K562 (cell line): ENCODE measurements around the gene HMSD. TPM values are rescaled to one million over a fixed set of nuclear protein-coding genes. Genes with fewer than 3 reads are reported as not detected.

Source experiments
- ATAC-seq: fragments of 200-7000 bp; cut with Tn5 transposase; 3 replicates; pipeline ENCODE4 v1.9.1; 2020; ENCODE audit warnings: moderate library complexity
- BruUV-seq: library from RNA; stranded (reverse); fragments of 400-500 nt; replicated peaks from 2 replicates; lab custom pipeline; 2021; lab: Mats Ljungman, UMichigan
- CTCF ChIA-PET: fragments of 300-600 bp; formaldehyde crosslinking; extraction: SDS; loops from one replicate; lab custom pipeline; 2021; ENCODE audit warnings: low intra/inter-chr PET ratio; lab: Yijun Ruan, JAX
- POLR2A ChIA-PET: fragments of 300-600, 350-650 bp; sonication (Branson Sonifier 250); formaldehyde crosslinking; extraction: SDS; loops from one replicate; lab custom pipeline; 2021; ENCODE audit warnings: antibody characterized with exemption, inconsistent platforms; lab: Yijun Ruan, JAX
- DNase-seq, 4 experiments: peaks; one replicate each; pipeline versions ENCODE4 v3.0.0 to v3.0.0-alpha.2; 2011 to 2018; ENCODE audit warnings: low spot score in 3 of 4, mixed read lengths in 3 of 4; ENCODE audit errors: extremely low read depth in 1 of 4
- FAIRE-seq: peaks from 2 replicates; lab custom pipeline; 2011; peaks lifted over from hg19 to GRCh38; lab: Jason Lieb, UNC
- H2AFZ ChIP-seq: 2 replicates; pipeline ENCODE4 v1.6.0; 2011; ENCODE audit warnings: low read depth, low read length, control low read depth, inconsistent platforms
- H3K27ac ChIP-seq: fragments of 200-600 bp; 3 replicates; pipeline ENCODE4 v1.8.0; 2011; ENCODE audit warnings: low read depth, mild to moderate bottlenecking, control low read depth, inconsistent platforms, low read length, moderate library complexity, mixed read lengths; ENCODE audit errors: extremely low read depth
- H3K27me3 ChIP-seq, 2 experiments: fragments of 300-600 bp in 1 of 2; 2 replicates in 1 of 2; 3 replicates in 1 of 2; pipeline versions ENCODE4 v1.6.0 to v1.8.0; 2011; ENCODE audit warnings: inconsistent platforms in 2 of 2, low read length in 2 of 2, mild to moderate bottlenecking in 1 of 2, mixed read lengths in 1 of 2, moderate library complexity in 1 of 2; ENCODE audit not compliant: control insufficient read depth in 2 of 2, insufficient read depth in 2 of 2
- H3K36me3 ChIP-seq: fragments of 300-600 bp; 3 replicates; pipeline ENCODE4 v1.8.0; 2011; ENCODE audit warnings: mild to moderate bottlenecking, low read length, inconsistent platforms; ENCODE audit not compliant: control insufficient read depth, insufficient read depth
- H3K4me1 ChIP-seq, 2 experiments: fragments of 200-600 bp in 1 of 2; replicated peaks in 1 of 2; 2 replicates in 1 of 2; 3 replicates in 1 of 2; pipeline versions ENCODE4 v1.5.1 to v1.8.0; 2011; ENCODE audit warnings: inconsistent platforms in 2 of 2, low read length in 2 of 2, mild to moderate bottlenecking in 1 of 2, mixed read lengths in 1 of 2, moderate library complexity in 1 of 2; ENCODE audit not compliant: control insufficient read depth in 2 of 2, insufficient read depth in 2 of 2
- H3K4me2 ChIP-seq: 2 replicates; pipeline ENCODE4 v1.6.1; 2011; ENCODE audit warnings: low read length, control low read depth, inconsistent platforms, mixed read lengths; ENCODE audit not compliant: insufficient read depth
- H3K4me3 ChIP-seq: fragments of 200-600 bp; sonication (generic), shearing (Covaris generic); 2 replicates; pipeline ENCODE4 v1.5.1; 2016; ENCODE audit warnings: control low read depth, inconsistent platforms
- H3K79me2 ChIP-seq: fragments of 200-600 bp; 3 replicates; pipeline ENCODE4 v1.8.0; 2011; ENCODE audit warnings: low read length, inconsistent platforms; ENCODE audit not compliant: control insufficient read depth, insufficient read depth
- H3K9ac ChIP-seq, 2 experiments: 2 replicates each; pipeline versions ENCODE4 v1.6.0 to v1.6.1; 2011; ENCODE audit warnings: low read depth in 2 of 2, low read length in 2 of 2, control low read depth in 1 of 2, inconsistent platforms in 1 of 2, mild to moderate bottlenecking in 1 of 2, mixed read lengths in 1 of 2; ENCODE audit not compliant: insufficient read depth in 1 of 2
- H3K9me1 ChIP-seq: one replicate; pipeline ENCODE4 v1.6.0; 2011; ENCODE audit warnings: inconsistent platforms, mild to moderate bottlenecking, low read length, moderate library complexity; ENCODE audit not compliant: control insufficient read depth, insufficient read depth
- H3K9me3 ChIP-seq: replicated peaks from 2 replicates; pipeline ENCODE4 v1.5.1; 2011; ENCODE audit warnings: low read depth, low read length, inconsistent platforms; ENCODE audit not compliant: control insufficient read depth, insufficient read depth
- H4K20me1 ChIP-seq: replicated peaks from 2 replicates; pipeline ENCODE4 v1.6.1; 2011; ENCODE audit warnings: low read length, inconsistent platforms, mixed read lengths; ENCODE audit not compliant: control insufficient read depth, insufficient read depth
- DLX4 ChIP-seq: fragments of 250-450 bp; sonication (Bioruptor Pico); IDR thresholded peaks from 2 replicates; pipeline ENCODE4 v1.6.1; 2021; ENCODE audit warnings: mild to moderate bottlenecking
- ETV6 ChIP-seq, 3 experiments: fragments of 150-350 bp in 1 of 3; sonication (generic) in 1 of 3; formaldehyde crosslinking in 1 of 3; IDR thresholded peaks; 2 replicates each; pipeline versions ENCODE4 v1.6.1 to v1.8.0; 2014 to 2022; ENCODE audit warnings: borderline replicate concordance in 2 of 3, low read depth in 2 of 3, antibody characterized with exemption in 1 of 3, low read length in 1 of 3, mild to moderate bottlenecking in 1 of 3, missing genetic modification reagents in 1 of 3
- HDAC1 ChIP-seq, 2 experiments: fragments of 450-650 bp; IDR thresholded peaks; 2 replicates each; pipeline ENCODE4 v1.6.1; 2016 to 2017; ENCODE audit warnings: inconsistent platforms in 1 of 2, mild to moderate bottlenecking in 1 of 2, moderate library complexity in 1 of 2
- HLTF ChIP-seq: fragments of 450-650 bp; IDR thresholded peaks from 2 replicates; pipeline ENCODE4 v1.6.1; 2016
- MTA1 ChIP-seq: fragments of 450-650 bp; IDR thresholded peaks from 2 replicates; pipeline ENCODE4 v1.6.1; 2017; ENCODE audit warnings: borderline replicate concordance
- NCOA2 ChIP-seq, 2 experiments: fragments of 450-650 bp; IDR thresholded peaks; 2 replicates each; pipeline ENCODE4 v1.6.1; 2018; ENCODE audit warnings: mild to moderate bottlenecking in 2 of 2, moderate library complexity in 1 of 2; ENCODE audit not compliant: partially characterized antibody in 2 of 2
- NFRKB ChIP-seq: fragments of 450-650 bp; IDR thresholded peaks from 2 replicates; pipeline ENCODE4 v1.6.1; 2016; ENCODE audit warnings: low read depth
- NFXL1 ChIP-seq: fragments of 450-650 bp; formaldehyde crosslinking; IDR thresholded peaks from 2 replicates; pipeline ENCODE4 v1.4.0; 2021; ENCODE audit warnings: mild to moderate bottlenecking
- RHOXF2B ChIP-seq: fragments of 250-450 bp; sonication (Bioruptor Pico); conservative IDR thresholded peaks from 2 replicates; pipeline ENCODE4 v1.5.1; 2021
- SMAD3 ChIP-seq: fragments of 450-650 bp; formaldehyde crosslinking; conservative IDR thresholded peaks from 2 replicates; pipeline ENCODE4 v1.4.0; 2020; ENCODE audit warnings: mild to moderate bottlenecking
- SMAD4 ChIP-seq: fragments of 250-450 bp; sonication (Bioruptor Pico); conservative IDR thresholded peaks from 2 replicates; pipeline ENCODE4 v1.8.0; 2021; ENCODE audit warnings: inconsistent platforms, mild to moderate bottlenecking, moderate library complexity
- STAT5A ChIP-seq: IDR thresholded peaks from 2 replicates; pipeline ENCODE4 v1.6.1; 2012; ENCODE audit warnings: low read length, inconsistent platforms, borderline replicate concordance
- TEAD4 ChIP-seq, 2 experiments: sonication (generic) in 1 of 2; formaldehyde crosslinking in 1 of 2; IDR thresholded peaks; 2 replicates each; pipeline versions ENCODE4 v1.6.1 to v1.8.0; 2012 to 2022; ENCODE audit warnings: borderline replicate concordance in 1 of 2, inconsistent platforms in 1 of 2, low read length in 1 of 2, mild to moderate bottlenecking in 1 of 2, missing genetic modification reagents in 1 of 2
- ZSCAN29 ChIP-seq: fragments of 450-650 bp; IDR thresholded peaks from 2 replicates; pipeline ENCODE4 v1.6.1; 2017
- WGBS: fragments of 100-300 bp; shearing (Covaris generic); methylation state at CpG from one replicate; pipeline ENCODE4 v1.1.6; 2016; ENCODE audit warnings: low coverage, mixed read lengths; ENCODE audit not compliant: insufficient coverage; ENCODE audit errors: missing lambda C conversion rate; 5-methylcytosine and 5-hydroxymethylcytosine counted together
- in situ Hi-C: fragments of 300-500 bp; cut with MboI; formaldehyde crosslinking; loops from 4 replicates; pipeline ENCODE4 v1.15.0; 2018; ENCODE audit warnings: inconsistent platforms, mixed read lengths
- intact Hi-C: fragments of 100-400 bp; cut with micrococcal nuclease; formaldehyde crosslinking; loops from 2 replicates; pipeline ENCODE4 v1.14.2; 2022
- polyA plus RNA-seq, 8 experiments: library from polyadenylated mRNA; depleted of rRNA in 4 of 8; stranded (reverse) in 5 of 8; unstranded in 3 of 8; fragments of >200 nt; fragmentation: Nextera tagmentation in 2 of 8; fragmentation: Illumina TruSeq in 1 of 8; extraction: Ambion mirVana in 2 of 8; extraction: Trizol in 1 of 8; gene quantifications; 2 replicates each; pipeline versions ENCODE4 v1.2.1 to v1.2.3, GENCODE V29; 2011 to 2014; ENCODE audit warnings: inconsistent platforms in 1 of 8, missing spikeins in 1 of 8
- total RNA-seq, 7 experiments: library from RNA; depleted of rRNA in 6 of 7; stranded (reverse); fragments of >200 nt in 6 of 7; fragmentation: Illumina TruSeq in 2 of 7; extraction: Trizol in 2 of 7; gene quantifications; 2 replicates each; pipeline versions ENCODE4 v1.2.1 to v1.2.3, GENCODE V29; 2011 to 2021; ENCODE audit warnings: low replicate concordance in 1 of 7
- TF ChIP-seq, protein P1 (sequence below), 2 experiments: fragments of 150-350 bp in 1 of 2; IDR thresholded peaks; 2 replicates each; pipeline ENCODE4 v1.6.1; 2012 to 2016; ENCODE audit warnings: low read depth in 2 of 2, low read length in 2 of 2, mild to moderate bottlenecking in 1 of 2, moderate library complexity in 1 of 2
- TF ChIP-seq, protein P2 (sequence below): fragments of 450-650 bp; IDR thresholded peaks from 2 replicates; pipeline ENCODE4 v1.6.1; 2018; ENCODE audit warnings: mild to moderate bottlenecking, low read depth; ENCODE audit not compliant: partially characterized antibody

Gene HMSD
- total and polyA plus RNA-seq, 9 of the 15 experiments (the other 6 are each of a cell fraction or from before 2014, with no cell fraction given) = 0.18 to 0.39 (median 0.33) TPM; not detected in 6

DNA sequence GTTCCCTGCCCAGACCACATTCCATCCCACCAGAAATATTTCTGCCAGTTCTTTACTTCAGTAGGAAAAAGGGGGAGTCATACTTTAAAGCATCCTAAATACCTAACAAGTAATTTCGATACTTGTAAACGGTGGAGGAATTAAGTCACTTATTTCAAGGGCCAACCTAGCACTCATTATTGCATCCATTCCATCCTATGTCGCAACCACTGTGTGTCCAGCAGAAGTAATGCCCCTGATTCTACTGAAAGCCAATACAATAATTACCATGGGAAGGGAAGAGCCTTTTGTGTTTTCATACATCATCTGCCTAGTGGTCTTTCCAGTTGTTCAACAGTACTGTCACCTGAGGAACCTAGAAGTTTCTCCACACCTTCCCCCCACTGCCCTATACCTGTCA lies 33.3 kb downstream of the HMSD start (continued):
- TF ChIP-seq, protein P1, sequence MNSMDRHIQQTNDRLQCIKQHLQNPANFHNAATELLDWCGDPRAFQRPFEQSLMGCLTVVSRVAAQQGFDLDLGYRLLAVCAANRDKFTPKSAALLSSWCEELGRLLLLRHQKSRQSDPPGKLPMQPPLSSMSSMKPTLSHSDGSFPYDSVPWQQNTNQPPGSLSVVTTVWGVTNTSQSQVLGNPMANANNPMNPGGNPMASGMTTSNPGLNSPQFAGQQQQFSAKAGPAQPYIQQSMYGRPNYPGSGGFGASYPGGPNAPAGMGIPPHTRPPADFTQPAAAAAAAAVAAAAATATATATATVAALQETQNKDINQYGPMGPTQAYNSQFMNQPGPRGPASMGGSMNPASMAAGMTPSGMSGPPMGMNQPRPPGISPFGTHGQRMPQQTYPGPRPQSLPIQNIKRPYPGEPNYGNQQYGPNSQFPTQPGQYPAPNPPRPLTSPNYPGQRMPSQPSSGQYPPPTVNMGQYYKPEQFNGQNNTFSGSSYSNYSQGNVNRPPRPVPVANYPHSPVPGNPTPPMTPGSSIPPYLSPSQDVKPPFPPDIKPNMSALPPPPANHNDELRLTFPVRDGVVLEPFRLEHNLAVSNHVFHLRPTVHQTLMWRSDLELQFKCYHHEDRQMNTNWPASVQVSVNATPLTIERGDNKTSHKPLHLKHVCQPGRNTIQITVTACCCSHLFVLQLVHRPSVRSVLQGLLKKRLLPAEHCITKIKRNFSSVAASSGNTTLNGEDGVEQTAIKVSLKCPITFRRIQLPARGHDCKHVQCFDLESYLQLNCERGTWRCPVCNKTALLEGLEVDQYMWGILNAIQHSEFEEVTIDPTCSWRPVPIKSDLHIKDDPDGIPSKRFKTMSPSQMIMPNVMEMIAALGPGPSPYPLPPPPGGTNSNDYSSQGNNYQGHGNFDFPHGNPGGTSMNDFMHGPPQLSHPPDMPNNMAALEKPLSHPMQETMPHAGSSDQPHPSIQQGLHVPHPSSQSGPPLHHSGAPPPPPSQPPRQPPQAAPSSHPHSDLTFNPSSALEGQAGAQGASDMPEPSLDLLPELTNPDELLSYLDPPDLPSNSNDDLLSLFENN (IDR thresholded peaks at IDR 0.05; ENCODE audit: low read depth in 2 of 2, low read length in 2 of 2) = no peak
- TF ChIP-seq, all 486 proteins: peak for 0

DNA sequence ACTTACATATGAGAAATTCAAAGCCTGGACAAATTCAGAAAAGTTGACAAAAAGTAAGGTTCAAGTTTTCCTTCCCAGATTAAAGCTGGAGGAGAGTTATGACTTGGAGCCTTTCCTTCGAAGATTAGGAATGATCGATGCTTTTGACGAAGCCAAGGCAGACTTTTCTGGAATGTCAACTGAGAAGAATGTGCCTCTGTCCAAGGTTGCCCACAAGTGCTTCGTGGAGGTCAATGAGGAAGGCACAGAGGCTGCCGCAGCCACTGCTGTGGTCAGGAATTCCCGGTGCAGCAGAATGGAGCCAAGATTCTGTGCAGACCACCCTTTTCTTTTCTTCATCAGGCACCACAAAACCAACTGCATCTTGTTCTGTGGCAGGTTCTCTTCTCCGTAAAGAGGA lies 37.8 kb downstream of the HMSD start:
- ChIA-PET POLR2A (no interaction called here), CTCF (no interaction called here)
- Histone ChIP-seq H3K36me3 (no peaks in the 10 kb centered on the region), H3K4me2 (no peak overlapping the region), H3K27me3 (no peaks in the 10 kb centered on the region), H3K79me2 (no peaks in the 10 kb centered on the region), H3K9ac (no peak overlapping the region), H3K9me1 (no peaks in the 10 kb centered on the region), H3K4me1 (no peaks in the 10 kb centered on the region), H3K9me3 (no peaks in the 10 kb centered on the region), H4K20me1 (no peaks in the 10 kb centered on the region), H2AFZ (no peak overlapping the region), H3K27ac (no peak overlapping the region), H3K4me3 (no peak overlapping the region)
- in situ Hi-C loops = loop anchor here (25.0 kb wide), 1 partner anchor 475 kb away; no protein-coding TSS in a partner anchor
- intact Hi-C loops = no loop called here
- 0% methylated on average over 6 of the region's 7 CpGs for WGBS
- no peak for FAIRE-seq
- DNase-seq = no peak
- ATAC-seq = no peak
- no TSS peak for BruUV-seq
- TF ChIP-seq ETV6 (IDR thresholded peaks at IDR 0.05; ENCODE audit: borderline replicate concordance in 1 of 2, low read depth in 2 of 2, low read length in 1 of 2) (no peak), ETV6 (CRISPR knock-in tag; IDR thresholded peaks at IDR 0.05; ENCODE audit: borderline replicate concordance) (no peak), SMAD3 (CRISPR knock-in tag) (no peak), NFRKB (no peak), HLTF (no peak), STAT5A (no peak), ZSCAN29 (no peak), MTA1 (no peak), RHOXF2B (CRISPR knock-in tag) (no peak), SMAD4 (no peak), NFXL1 (no peak), NCOA2 (IDR thresholded peaks at IDR 0.05; ENCODE audit: partially characterized antibody in 2 of 2) (no peak), HDAC1 (IDR thresholded peaks at IDR 0.05) (no peak), DLX4 (CRISPR knock-in tag) (no peak), TEAD4 (IDR thresholded peaks at IDR 0.05; ENCODE audit: low read length) (no peak), TEAD4 (CRISPR knock-in tag; IDR thresholded peaks at IDR 0.05; ENCODE audit: borderline replicate concordance) (no peak)
- TF ChIP-seq, protein P2, sequence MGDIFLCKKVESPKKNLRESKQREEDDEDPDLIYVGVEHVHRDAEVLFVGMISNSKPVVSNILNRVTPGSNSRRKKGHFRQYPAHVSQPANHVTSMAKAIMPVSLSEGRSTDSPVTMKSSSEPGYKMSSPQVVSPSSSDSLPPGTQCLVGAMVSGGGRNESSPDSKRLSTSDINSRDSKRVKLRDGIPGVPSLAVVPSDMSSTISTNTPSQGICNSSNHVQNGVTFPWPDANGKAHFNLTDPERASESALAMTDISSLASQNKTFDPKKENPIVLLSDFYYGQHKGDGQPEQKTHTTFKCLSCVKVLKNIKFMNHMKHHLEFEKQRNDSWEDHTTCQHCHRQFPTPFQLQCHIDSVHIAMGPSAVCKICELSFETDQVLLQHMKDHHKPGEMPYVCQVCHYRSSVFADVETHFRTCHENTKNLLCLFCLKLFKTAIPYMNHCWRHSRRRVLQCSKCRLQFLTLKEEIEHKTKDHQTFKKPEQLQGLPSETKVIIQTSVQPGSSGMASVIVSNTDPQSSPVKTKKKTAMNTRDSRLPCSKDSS = no peak
